A549 (cell line): ENCODE data around the gene EIF5. TPM values are rescaled to one million over a fixed set of nuclear protein-coding genes. Genes with fewer than 3 reads are reported as not detected.

Experiments
- ATAC-seq, 2 experiments: fragments of 200-7000 bp in 1 of 2; fragments of >200 bp in 1 of 2; cut with Nextera tagmentation in 1 of 2; cut with Tn5 transposase in 1 of 2; 3 replicates each; pipeline versions ENCODE4 v1.8.0 to v1.9.1; 2018 to 2020; ENCODE audit warnings: mild to moderate bottlenecking in 1 of 2, moderate library complexity in 1 of 2
- CTCF ChIA-PET: fragments of 300-600 bp; sonication (Branson Sonifier 250); formaldehyde crosslinking; extraction: SDS; loops from one replicate; lab custom pipeline; 2021; ENCODE audit warnings: antibody characterized with exemption, inconsistent platforms; lab: Yijun Ruan, JAX
- POLR2A ChIA-PET: fragments of 350-600 bp; formaldehyde crosslinking; extraction: SDS; loops from one replicate; lab custom pipeline; 2021; ENCODE audit warnings: antibody characterized with exemption, inconsistent platforms; lab: Yijun Ruan, JAX
- DNase-seq, 2 experiments: peaks; one replicate each; pipeline versions ENCODE4 v3.0.0 to v3.0.0-alpha.2; 2011 to 2016; ENCODE audit warnings: low read depth in 1 of 2, low spot score in 1 of 2
- FAIRE-seq: peaks from 2 replicates; lab custom pipeline; 2011; peaks lifted over from hg19 to GRCh38; lab: Jason Lieb, UNC
- H3K27ac ChIP-seq, 2 experiments: fragments of >200 bp; sonication (Bioruptor Twin); formaldehyde crosslinking; 3 replicates each; pipeline ENCODE4 v1.5.1; 2016 to 2017
- H3K4me1 ChIP-seq: fragments of >200 bp; sonication (Bioruptor Twin); formaldehyde crosslinking; 3 replicates; pipeline ENCODE4 v1.6.1; 2016
- H3K4me2 ChIP-seq: fragments of >200 bp; sonication (Bioruptor Twin); formaldehyde crosslinking; 3 replicates; pipeline ENCODE4 v1.6.1; 2016
- H3K4me3 ChIP-seq: fragments of >200 bp; sonication (Bioruptor Twin); formaldehyde crosslinking; 3 replicates; pipeline ENCODE4 v1.5.1; 2016
- H3K9me3 ChIP-seq: fragments of >200 bp; sonication (Bioruptor Twin); formaldehyde crosslinking; 3 replicates; pipeline ENCODE4 v1.6.1; 2016
- BHLHE40 ChIP-seq: IDR thresholded peaks from 2 replicates; pipeline ENCODE4 v1.6.1; 2012; ENCODE audit warnings: low read depth, low read length, inconsistent platforms
- CTCF ChIP-seq: fragments of >200 bp; sonication (Bioruptor Twin); formaldehyde crosslinking; IDR thresholded peaks from 3 replicates; pipeline ENCODE4 v1.5.1; 2016
- RAD21 ChIP-seq, 2 experiments: fragments of >200 bp in 1 of 2; sonication (Bioruptor Twin) in 1 of 2; formaldehyde crosslinking in 1 of 2; IDR thresholded peaks in 1 of 2; conservative IDR thresholded peaks in 1 of 2; 2 replicates in 1 of 2; 3 replicates in 1 of 2; pipeline ENCODE4 v1.6.1; 2012 to 2018; ENCODE audit warnings: inconsistent platforms in 1 of 2
- WGBS: methylation state at CpG from one replicate; pipeline ENCODE4 v1.1.6; 2017; ENCODE audit errors: missing lambda C conversion rate; 5-methylcytosine and 5-hydroxymethylcytosine counted together
- polyA plus RNA-seq, 4 experiments: library from polyadenylated mRNA; depleted of rRNA in 3 of 4; stranded (reverse); fragments of >200 nt; fragmentation: RNase III in 1 of 4; extraction: RNeasy Plus Mini Kit Qiagen cat#74134 plus additional on column Dnase treatment in 1 of 4; gene quantifications; 2 replicates in 3 of 4; 3 replicates in 1 of 4; pipeline ENCODE4 v1.2.3, GENCODE V29; 2011 to 2017
- small RNA-seq, 6 experiments: library from RNA; depleted of rRNA; stranded (forward); fragments of <200 nt; gene quantifications; one replicate each; pipeline ENCODE3, GENCODE V24; 2012

Gene EIF5
- polyA plus RNA-seq, 2 of the 4 experiments (the other 2 are of a cell fraction): 276 to 591 TPM

GRCh38 chr14:103393676-103394626 lies 59.9 kb downstream of the EIF5 start:
- TF ChIP-seq BHLHE40 (no peak), CTCF (peak; percentile 44; the same call in 2 of the 3 replicates), RAD21 (conservative IDR thresholded peaks at IDR 0.05 in 1 of 2, IDR thresholded peaks at IDR 0.05 in 1 of 2) (0 out of 5 replicates have a peak, but pooled peaks of 1 of the 2 experiments have one; percentile 18)
- CTCF ChIA-PET: interaction anchor here (0.6 to 5.7 kb wide), 30 partner anchors 11 to 322 kb away, joined by 3 to 94 read pairs (median 4); partner anchors contain the start of genes EIF5 and MARK3
- Histone ChIP-seq H3K27ac (no peak overlapping the region), H3K9me3 (no peaks in the 10 kb centered on the region), H3K4me1 (peaks cover 56% of the 10 kb centered on the region), H3K4me3 (no peak overlapping the region), H3K4me2 (peak overlapping the region; percentile 1; the same call in 2 of the 3 replicates)
- 53% methylated on average over 9 of the region's 9 CpGs for WGBS
- no peak for ATAC-seq
- peak; percentile 41 to 42 for DNase-seq
- no peak for FAIRE-seq
- POLR2A ChIA-PET: interaction anchor here (1.5 kb wide), 1 partner anchor 60 kb away, joined by 9 read pairs; the partner anchor contains the start of gene EIF5

Small RNA genes within 50 kb of the gene (small RNA-seq; reads per million reads assigned to genes)
- gene SNORA28: 39.5 to 2,225 (median 133) reads per million in 6 experiments

Other genes with a start within 250 kb of the EIF5 start
- gene EXOC3L4, start 239.5 kb upstream of the EIF5 start, polyA plus RNA-seq (2011; rRNA removed): 0.94 and 1.5 TPM in 2 replicates
- gene EXOC3L4, start 239.5 kb upstream of the EIF5 start, polyA plus RNA-seq (2017; fragmentation: RNase III; extraction: RNeasy Plus Mini Kit Qiagen cat#74134 plus additional on column Dnase treatment): 4.3 to 4.9 TPM (median 4.7 TPM) in 3 replicates
- gene TNFAIP2, start 210.8 kb upstream of the EIF5 start, polyA plus RNA-seq (2011; rRNA removed): 222 and 249 TPM in 2 replicates
- gene TNFAIP2, start 210.8 kb upstream of the EIF5 start, polyA plus RNA-seq (2017; fragmentation: RNase III; extraction: RNeasy Plus Mini Kit Qiagen cat#74134 plus additional on column Dnase treatment): 254 to 344 TPM (median 332 TPM) in 3 replicates
- 89.9 and 97.6 TPM in 2 replicates for gene MARK3, start 51.2 kb downstream of the EIF5 start, polyA plus RNA-seq (2011; rRNA removed)
- gene MARK3, start 51.2 kb downstream of the EIF5 start, polyA plus RNA-seq (2017; fragmentation: RNase III; extraction: RNeasy Plus Mini Kit Qiagen cat#74134 plus additional on column Dnase treatment): 59.7 to 66.2 TPM (median 60.4 TPM) in 3 replicates
- 39.4 and 52.3 TPM in 2 replicates for gene CKB, start 188.6 kb downstream of the EIF5 start, polyA plus RNA-seq (2011; rRNA removed)
- gene CKB, start 188.6 kb downstream of the EIF5 start, polyA plus RNA-seq (2017; fragmentation: RNase III; extraction: RNeasy Plus Mini Kit Qiagen cat#74134 plus additional on column Dnase treatment): 63.6 to 79.8 TPM (median 72.0 TPM) in 3 replicates
- 8.3 TPM in 2 replicates for gene TRMT61A, start 195.0 kb downstream of the EIF5 start, polyA plus RNA-seq (2011; rRNA removed)
- 19.3 to 20.5 TPM (median 19.4 TPM) in 3 replicates for gene TRMT61A, start 195.0 kb downstream of the EIF5 start, polyA plus RNA-seq (2017; fragmentation: RNase III; extraction: RNeasy Plus Mini Kit Qiagen cat#74134 plus additional on column Dnase treatment)
- gene BAG5, start 228.4 kb downstream of the EIF5 start, polyA plus RNA-seq (2011; rRNA removed): 20.4 and 20.8 TPM in 2 replicates
- 23.8 to 25.4 TPM (median 24.8 TPM) in 3 replicates for gene BAG5, start 228.4 kb downstream of the EIF5 start, polyA plus RNA-seq (2017; fragmentation: RNase III; extraction: RNeasy Plus Mini Kit Qiagen cat#74134 plus additional on column Dnase treatment)
- gene COA8, start 228.7 kb downstream of the EIF5 start, polyA plus RNA-seq (2011; rRNA removed): 23.2 and 29.8 TPM in 2 replicates
- gene COA8, start 228.7 kb downstream of the EIF5 start, polyA plus RNA-seq (2017; fragmentation: RNase III; extraction: RNeasy Plus Mini Kit Qiagen cat#74134 plus additional on column Dnase treatment): 32.1 to 38.2 TPM (median 34.9 TPM) in 3 replicates